Measurements from ENCODE around the gene DNAH17. TPM values are rescaled to one million over a fixed set of nuclear protein-coding genes. Genes with fewer than 3 reads are reported as not detected.

Gene DNAH17
- total and polyA plus RNA-seq, 7 donors = 0.04 to 3.5 (median 0.08) TPM

- no peak for ATAC-seq
- WGBS, 3 donors = 57 to 60% (median 59%) methylated on average over 20 of the region's 20 CpGs
Measured at GRCh38 chr17:78430892-78431691, 146.1 kb downstream of the DNAH17 start.

GRCh38 chr17:78429618-78429995, 147.6 kb downstream of the DNAH17 start:
- Histone ChIP-seq H3K27ac (no peak overlapping the region), H3K4me1 (no peaks in the 10 kb centered on the region), H3K4me3 (no peak overlapping the region), H3K27me3 (ENCODE audit: insufficient read depth in 3 of 3, low read length in 2 of 3) (no peaks in the 10 kb centered on the region), H3K36me3 (ENCODE audit: insufficient read depth in 1 of 2, low read depth in 1 of 2) (peaks cover 0 to 57% of the 10 kb centered on the region in 2 donors), H3K9me3 (no peaks in the 10 kb centered on the region)
- no peak for TF ChIP-seq CTCF (IDR thresholded peaks at IDR 0.05)
- DNase-seq (no peak), ATAC-seq (no peak)
- 78 to 85% (median 81%) methylated on average over 10 of the region's 10 CpGs for WGBS, 3 donors
- intact Hi-C loops (cut with DNase I) = loop anchor here in 1 of 2 donors (10.0 kb wide), 1 partner anchor 315 kb away; no protein-coding TSS in a partner anchor

More at GRCh38 chr17:78430892-78431691, 146.1 kb downstream of the DNAH17 start:
- no peaks in the 10 kb centered on the region for H3K9me3 ChIP-seq
- peaks cover 0 to 43% of the 10 kb centered on the region in 2 donors for H3K36me3 ChIP-seq (ENCODE audit: insufficient read depth in 1 of 2, low read depth in 1 of 2)
- no peaks in the 10 kb centered on the region for H3K27me3 ChIP-seq (ENCODE audit: insufficient read depth in 3 of 3, low read length in 2 of 3)
- intact Hi-C loops (cut with DNase I) = no loop called here
- H3K27ac ChIP-seq = no peak overlapping the region
- no peaks in the 10 kb centered on the region for H3K4me1 ChIP-seq
- no peak for DNase-seq
- no peak for TF ChIP-seq CTCF (IDR thresholded peaks at IDR 0.05)
- no peak overlapping the region for H3K4me3 ChIP-seq

GRCh38 chr17:78428836-78429617, 148.2 kb downstream of the DNAH17 start:
- no peak for ATAC-seq
- no peak overlapping the region for H3K27ac ChIP-seq
- intact Hi-C loops (cut with DNase I) = loop anchor here in 1 of 2 donors (10.0 kb wide), 1 partner anchor 314 kb away; no protein-coding TSS in a partner anchor

GRCh38 chr17:78428025-78428575, 149.1 kb downstream of the DNAH17 start:
- no peak overlapping the region for H3K4me3 ChIP-seq
- no peak for DNase-seq
- H3K27ac ChIP-seq = no peak overlapping the region
- H3K27me3 ChIP-seq (ENCODE audit: insufficient read depth in 3 of 3, low read length in 2 of 3) = no peaks in the 10 kb centered on the region
- no peaks in the 10 kb centered on the region for H3K9me3 ChIP-seq
- WGBS, 3 donors = 88 to 89% (median 89%) methylated on average over 18 to 20 of the region's 20 CpGs
- TF ChIP-seq CTCF (IDR thresholded peaks at IDR 0.05) = no peak
- H3K36me3 ChIP-seq (ENCODE audit: insufficient read depth in 1 of 2, low read depth in 1 of 2) = peaks cover 0 to 70% of the 10 kb centered on the region in 2 donors
- intact Hi-C loops (cut with DNase I) = loop anchor here in 1 of 2 donors (10.0 kb wide), 1 partner anchor 313 kb away; no protein-coding TSS in a partner anchor
- no peaks in the 10 kb centered on the region for H3K4me1 ChIP-seq
- no peak for ATAC-seq

More at GRCh38 chr17:78428836-78429617, 148.2 kb downstream of the DNAH17 start:
- H3K9me3 ChIP-seq = no peaks in the 10 kb centered on the region
- no peak for DNase-seq
- WGBS, 3 donors = 87 to 91% (median 88%) methylated on average over 23 to 24 of the region's 24 CpGs
- no peaks in the 10 kb centered on the region for H3K27me3 ChIP-seq (ENCODE audit: insufficient read depth in 3 of 3, low read length in 2 of 3)
- no peaks in the 10 kb centered on the region for H3K4me1 ChIP-seq
- TF ChIP-seq CTCF (IDR thresholded peaks at IDR 0.05) = no peak
- no peak overlapping the region for H3K4me3 ChIP-seq
- peaks cover 0 to 62% of the 10 kb centered on the region in 2 donors for H3K36me3 ChIP-seq (ENCODE audit: insufficient read depth in 1 of 2, low read depth in 1 of 2)

Measured in psoas muscle (tissue), 8 donors.